MCF 10A (cell line): ENCODE measurements around the gene SIX4. TPM values are rescaled to one million over a fixed set of nuclear protein-coding genes. Genes with fewer than 3 reads are reported as not detected.

Experiments
- BruUV-seq: library from RNA; stranded (reverse); fragments of 400-500 nt; replicated peaks from 2 replicates; lab custom pipeline; 2021; lab: Mats Ljungman, UMichigan
- CTCF ChIA-PET: fragments of 300-600 bp; sonication (Branson Sonifier 250); formaldehyde crosslinking; extraction: SDS; loops from one replicate; lab custom pipeline; 2021; ENCODE audit warnings: antibody characterized with exemption, inconsistent platforms; lab: Yijun Ruan, JAX
- POLR2A ChIA-PET: fragments of 300-600, 350-650 bp; sonication (Branson Sonifier 250); formaldehyde crosslinking; extraction: SDS; loops from one replicate; lab custom pipeline; 2020; ENCODE audit warnings: antibody characterized with exemption, inconsistent platforms; lab: Yijun Ruan, JAX
- DNase-seq: peaks from one replicate; pipeline ENCODE4 v3.0.0-alpha.2; 2018; ENCODE audit not compliant: unreplicated experiment
- H3K27ac Mint-ChIP-seq: one replicate; pipeline ENCODE4 v1.8.0; 2022; ENCODE audit warnings: mild to moderate bottlenecking, low read depth, mixed read lengths; ENCODE audit not compliant: unreplicated experiment
- H3K27me3 Mint-ChIP-seq: one replicate; pipeline ENCODE4 v1.8.0; 2022; ENCODE audit warnings: mixed read lengths; ENCODE audit not compliant: insufficient read depth, unreplicated experiment
- H3K36me3 Mint-ChIP-seq: one replicate; pipeline ENCODE4 v1.8.0; 2022; ENCODE audit warnings: mild to moderate bottlenecking, moderate library complexity, mixed read lengths; ENCODE audit not compliant: insufficient read depth, unreplicated experiment
- H3K4me1 Mint-ChIP-seq: one replicate; pipeline ENCODE4 v1.8.0; 2022; ENCODE audit warnings: mixed read lengths; ENCODE audit not compliant: insufficient read depth, unreplicated experiment
- H3K4me3 Mint-ChIP-seq: one replicate; pipeline ENCODE4 v1.8.0; 2022; ENCODE audit warnings: mild to moderate bottlenecking, moderate library complexity, mixed read lengths; ENCODE audit not compliant: unreplicated experiment
- H3K9me3 Mint-ChIP-seq: one replicate; pipeline ENCODE4 v1.8.0; 2022; ENCODE audit warnings: mixed read lengths; ENCODE audit not compliant: unreplicated experiment
- CTCF ChIP-seq: fragments of 200-600 bp; IDR thresholded peaks from one replicate; pipeline ENCODE4 v1.8.0; 2022; ENCODE audit warnings: antibody characterized with exemption, mild to moderate bottlenecking; ENCODE audit not compliant: unreplicated experiment
- intact Hi-C: fragments of 100-400 bp; cut with micrococcal nuclease; formaldehyde crosslinking; loops from 2 replicates; pipeline ENCODE4 v1.14.1; 2022
- total RNA-seq: library from RNA; stranded (reverse); gene quantifications from 2 replicates; pipeline ENCODE4 v1.2.3, GENCODE V29; 2022

Gene SIX4
- total RNA-seq, 1 experiment from 2014 or later, result 13.6 TPM

GRCh38 chr14:60707858-60708257 is 16.3 kb downstream of the SIX4 start:
- Mint-ChIP-seq H3K4me3 (no peak overlapping the region), H3K4me1 (no peaks in the 10 kb centered on the region)
- intact Hi-C loops, result no loop called here

GRCh38 chr14:60705100-60705499 is 19.1 kb downstream of the SIX4 start:
- ChIA-PET CTCF (interaction anchor here (0.5 to 0.7 kb wide), 2 partner anchors 25 to 988 kb away, joined by 3 to 5 read pairs; no protein-coding TSS in a partner anchor), POLR2A (interaction anchor here (1.1 kb wide), 1 partner anchor 9 kb away, joined by 3 read pairs; no protein-coding TSS in a partner anchor)
- H3K27me3 Mint-ChIP-seq, result no peaks in the 10 kb centered on the region
- H3K4me3 Mint-ChIP-seq, result no peak overlapping the region
- BruUV-seq, result no TSS peak
- no peak overlapping the region for H3K27ac Mint-ChIP-seq
- intact Hi-C loops, result no loop called here
- no peak for TF ChIP-seq CTCF
- DNase-seq, result no peak
- H3K36me3 Mint-ChIP-seq, result no peaks in the 10 kb centered on the region
- H3K9me3 Mint-ChIP-seq, result peaks cover 15% of the 10 kb centered on the region
- H3K4me1 Mint-ChIP-seq, result no peaks in the 10 kb centered on the region

More at GRCh38 chr14:60707858-60708257, 16.3 kb downstream of the SIX4 start:
- POLR2A ChIA-PET, result no interaction called here
- no TSS peak for BruUV-seq
- CTCF ChIA-PET, result no interaction called here
- Mint-ChIP-seq H3K27ac (no peak overlapping the region), H3K27me3 (no peaks in the 10 kb centered on the region), H3K36me3 (no peaks in the 10 kb centered on the region), H3K9me3 (no peaks in the 10 kb centered on the region)
- TF ChIP-seq CTCF, result no peak
- no peak for DNase-seq

GRCh38 chr14:60700598-60700997 is 23.6 kb downstream of the SIX4 start:
- Mint-ChIP-seq H3K27me3 (no peaks in the 10 kb centered on the region), H3K4me1 (no peaks in the 10 kb centered on the region), H3K27ac (no peak overlapping the region), H3K9me3 (peaks cover 15% of the 10 kb centered on the region), H3K36me3 (no peaks in the 10 kb centered on the region), H3K4me3 (no peak overlapping the region)
- intact Hi-C loops, result no loop called here
- no TSS peak for BruUV-seq
- ChIA-PET POLR2A (interaction anchor here (0.6 kb wide), 1 partner anchor 12 kb away, joined by 3 read pairs; no protein-coding TSS in a partner anchor), CTCF (no interaction called here)
- no peak for TF ChIP-seq CTCF
- DNase-seq, result no peak

GRCh38 chr14:60695327-60695726 is 28.8 kb downstream of the SIX4 start:
- POLR2A ChIA-PET, result no interaction called here
- H3K4me3 Mint-ChIP-seq, result no peak overlapping the region

More at GRCh38 chr14:60695327-60695726, 28.8 kb downstream of the SIX4 start:
- intact Hi-C loops, result no loop called here
- H3K4me1 Mint-ChIP-seq, result no peaks in the 10 kb centered on the region
- H3K9me3 Mint-ChIP-seq, result peaks cover 3% of the 10 kb centered on the region
- no peak for TF ChIP-seq CTCF
- no peak overlapping the region for H3K27ac Mint-ChIP-seq
- no peaks in the 10 kb centered on the region for H3K36me3 Mint-ChIP-seq
- DNase-seq, result no peak
- no TSS peak for BruUV-seq
- no peaks in the 10 kb centered on the region for H3K27me3 Mint-ChIP-seq
- CTCF ChIA-PET, result no interaction called here
